Left lung (tissue), 10 donors: ENCODE results near the gene DYNC1H1. TPM values are rescaled to one million over a fixed set of nuclear protein-coding genes. Genes with fewer than 3 reads are reported as not detected.
A peak's percentile ranks its signal among the peaks of the same experiment; 100 is the strongest.

Experiments used
- ATAC-seq: fragments of 200-7000 bp; cut with Tn5 transposase; one replicate; pipeline ENCODE4 v1.9.1; 2020; ENCODE audit warnings: moderate library complexity
- DNase-seq, 4 donors: peaks; one replicate each; pipeline ENCODE4 v3.0.0-alpha.2; 2013 to 2020
- H3K27ac ChIP-seq, 2 donors: fragments of 200-600 bp; sonication (generic) in 1 of 2; one replicate each; pipeline versions ENCODE4 v1.5.0 to v1.8.0; 2020 to 2021
- H3K27me3 ChIP-seq, 2 donors: fragments of 200-600 bp; sonication (generic) in 1 of 2; one replicate each; pipeline versions ENCODE4 v1.5.0 to v1.8.0; 2020 to 2021
- H3K36me3 ChIP-seq, 2 donors: fragments of 200-600 bp; sonication (generic) in 1 of 2; one replicate each; pipeline versions ENCODE4 v1.5.0 to v1.8.0; 2020 to 2021
- H3K4me1 ChIP-seq, 2 donors: fragments of 200-600 bp; one replicate each; pipeline ENCODE4 v1.8.0; 2021
- H3K4me3 ChIP-seq, 2 donors: fragments of 200-600 bp; sonication (generic) in 1 of 2; one replicate each; pipeline versions ENCODE4 v1.5.0 to v1.8.0; 2020 to 2021; ENCODE audit warnings: mild to moderate bottlenecking in 1 of 2
- H3K9me3 ChIP-seq, 2 donors: fragments of 200-600 bp; sonication (generic) in 1 of 2; one replicate each; pipeline versions ENCODE4 v1.5.0 to v1.8.0; 2020 to 2021
- intact Hi-C, 2 donors: fragments of 100-400 bp; cut with DNase I; formaldehyde crosslinking; loops; one replicate each; pipeline versions ENCODE4 v1.11.2 to v1.14.2; 2022
- polyA plus RNA-seq, 6 donors: library from polyadenylated mRNA; unstranded; fragments of 120-200 nt; gene quantifications; one replicate each; pipeline ENCODE4 v1.2.1, GENCODE V29; 2013; ENCODE audit not compliant: insufficient read length in 6 of 6
- total RNA-seq, 2 donors: library from RNA; stranded (reverse); fragmentation: NEBNext Ultra II Directional; extraction: Animal tissue kit (Norgen Biotek cat#: 25700); gene quantifications; one replicate each; pipeline ENCODE4 v1.2.1, GENCODE V29; 2021
- TF ChIP-seq, protein P1 (sequence below), 2 donors: fragments of 200-600 bp; sonication (generic) in 1 of 2; IDR thresholded peaks; one replicate each; pipeline versions ENCODE4 v1.5.0 to v1.8.0; 2021; ENCODE audit warnings: antibody characterized with exemption in 2 of 2
- donor health status: DM: no; HTN: yes; CAD: no.
- donor health status: DM: no; HTN: no; CAD: no.

The DYNC1H1 gene
- total and polyA plus RNA-seq, 8 donors: 305 to 514 (median 345) TPM

DNA sequence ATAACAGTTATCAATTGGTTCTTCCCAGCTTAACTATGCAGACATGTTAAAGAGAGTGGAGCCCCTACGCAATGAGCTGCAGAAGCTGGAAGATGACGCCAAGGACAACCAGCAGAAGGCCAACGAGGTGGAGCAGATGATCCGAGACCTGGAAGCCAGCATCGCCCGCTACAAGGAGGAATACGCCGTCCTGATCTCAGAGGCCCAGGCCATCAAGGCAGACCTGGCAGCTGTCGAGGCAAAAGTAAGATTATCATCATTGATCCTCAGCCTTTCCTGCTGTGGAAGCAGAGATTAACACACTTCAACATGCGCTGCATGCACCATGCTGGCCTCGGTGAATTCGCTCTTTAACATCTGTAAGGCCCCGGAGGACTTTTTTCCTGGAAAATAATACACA, 68.9 kb downstream of the DYNC1H1 start:
- no peaks in the 10 kb centered on the region for H3K9me3 ChIP-seq
- no peaks in the 10 kb centered on the region for H3K4me1 ChIP-seq
- no peak for ATAC-seq
- H3K27ac ChIP-seq: no peak overlapping the region
- DNase-seq: no peak
- TF ChIP-seq, protein P1, sequence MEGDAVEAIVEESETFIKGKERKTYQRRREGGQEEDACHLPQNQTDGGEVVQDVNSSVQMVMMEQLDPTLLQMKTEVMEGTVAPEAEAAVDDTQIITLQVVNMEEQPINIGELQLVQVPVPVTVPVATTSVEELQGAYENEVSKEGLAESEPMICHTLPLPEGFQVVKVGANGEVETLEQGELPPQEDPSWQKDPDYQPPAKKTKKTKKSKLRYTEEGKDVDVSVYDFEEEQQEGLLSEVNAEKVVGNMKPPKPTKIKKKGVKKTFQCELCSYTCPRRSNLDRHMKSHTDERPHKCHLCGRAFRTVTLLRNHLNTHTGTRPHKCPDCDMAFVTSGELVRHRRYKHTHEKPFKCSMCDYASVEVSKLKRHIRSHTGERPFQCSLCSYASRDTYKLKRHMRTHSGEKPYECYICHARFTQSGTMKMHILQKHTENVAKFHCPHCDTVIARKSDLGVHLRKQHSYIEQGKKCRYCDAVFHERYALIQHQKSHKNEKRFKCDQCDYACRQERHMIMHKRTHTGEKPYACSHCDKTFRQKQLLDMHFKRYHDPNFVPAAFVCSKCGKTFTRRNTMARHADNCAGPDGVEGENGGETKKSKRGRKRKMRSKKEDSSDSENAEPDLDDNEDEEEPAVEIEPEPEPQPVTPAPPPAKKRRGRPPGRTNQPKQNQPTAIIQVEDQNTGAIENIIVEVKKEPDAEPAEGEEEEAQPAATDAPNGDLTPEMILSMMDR (IDR thresholded peaks at IDR 0.05): no peak
- intact Hi-C loops: no loop called here
- H3K27me3 ChIP-seq: no peaks in the 10 kb centered on the region
- H3K4me3 ChIP-seq: no peak overlapping the region
- H3K36me3 ChIP-seq: peaks cover 12 to 100% of the 10 kb centered on the region in 2 donors

DNA sequence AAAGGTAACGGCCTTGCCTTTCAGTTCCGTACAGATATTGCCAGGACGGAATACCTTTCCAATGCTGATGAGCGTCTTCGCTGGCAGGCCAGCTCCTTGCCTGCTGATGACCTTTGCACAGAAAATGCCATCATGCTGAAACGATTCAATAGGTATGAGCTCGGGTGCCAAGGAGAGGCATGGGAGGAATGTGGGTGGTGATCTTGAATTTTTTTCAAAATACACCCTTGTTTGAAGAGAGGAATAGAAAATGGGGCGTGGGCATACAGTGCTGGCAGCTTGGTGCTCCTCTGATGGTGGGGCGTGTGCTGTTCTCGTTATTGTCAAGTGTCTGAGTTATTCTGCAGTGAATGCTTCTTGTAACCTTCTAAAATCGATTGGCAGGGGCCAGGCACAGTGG, 69.9 kb downstream of the DYNC1H1 start:
- Histone ChIP-seq H3K9me3 (no peaks in the 10 kb centered on the region), H3K27ac (no peak overlapping the region), H3K4me1 (no peaks in the 10 kb centered on the region), H3K36me3 (peaks cover 10 to 100% of the 10 kb centered on the region in 2 donors), H3K27me3 (no peaks in the 10 kb centered on the region), H3K4me3 (no peak overlapping the region)
- ATAC-seq (peak; percentile 86), DNase-seq (no peak)
- intact Hi-C loops: no loop called here
- TF ChIP-seq, protein P1 (IDR thresholded peaks at IDR 0.05): no peak

DNA sequence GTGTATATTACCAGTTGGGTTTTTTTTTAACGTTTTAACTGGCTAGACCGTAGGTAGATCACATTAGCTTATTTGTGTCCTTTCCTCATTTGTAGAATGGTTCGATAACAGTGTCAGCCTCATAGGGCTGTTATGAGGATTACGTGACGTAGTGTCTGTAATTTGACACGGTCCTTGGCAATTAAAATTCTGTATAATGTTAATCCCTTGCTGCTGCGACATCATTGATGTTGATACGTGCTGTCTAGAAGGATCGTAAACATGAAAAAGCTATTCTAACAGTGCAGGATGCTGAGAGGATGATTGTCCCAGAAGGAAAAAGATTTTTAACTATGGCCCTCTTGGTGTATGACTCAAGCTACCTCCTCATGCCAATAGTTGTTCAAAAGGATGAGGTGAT, 71.5 kb downstream of the DYNC1H1 start:
- DNase-seq (no peak), ATAC-seq (no peak)
- TF ChIP-seq, protein P1 (IDR thresholded peaks at IDR 0.05): no peak
- Histone ChIP-seq H3K9me3 (no peaks in the 10 kb centered on the region), H3K4me3 (no peak overlapping the region), H3K36me3 (peaks cover 5 to 100% of the 10 kb centered on the region in 2 donors), H3K27ac (no peak overlapping the region), H3K4me1 (no peaks in the 10 kb centered on the region), H3K27me3 (no peaks in the 10 kb centered on the region)
- intact Hi-C loops: loop anchor here in 1 of 2 donors (2.0 kb wide), 1 partner anchor 55 kb away; no protein-coding TSS in a partner anchor

DNA sequence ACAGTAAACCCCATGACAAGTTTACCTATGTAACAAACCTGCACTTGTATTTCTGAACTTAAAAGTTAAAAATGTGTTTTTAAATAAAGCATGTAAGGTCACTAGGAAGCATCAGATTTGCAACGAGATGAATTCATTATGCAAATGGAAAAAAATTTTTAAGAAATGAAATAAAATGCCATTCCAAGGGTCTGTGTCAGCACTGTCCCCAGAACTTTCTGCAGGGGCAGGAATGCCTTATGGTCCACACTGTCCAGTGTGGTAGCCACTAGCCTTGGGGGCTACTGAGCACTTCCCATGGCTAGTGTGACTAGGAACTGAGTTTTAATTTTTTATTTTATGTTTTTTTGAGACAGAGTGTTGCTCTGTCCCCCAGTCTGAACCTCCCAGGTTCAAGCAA, 73.3 kb downstream of the DYNC1H1 start:
- Histone ChIP-seq H3K9me3 (no peaks in the 10 kb centered on the region), H3K4me1 (no peaks in the 10 kb centered on the region), H3K4me3 (no peak overlapping the region), H3K27me3 (no peaks in the 10 kb centered on the region), H3K36me3 (peaks cover 5 to 100% of the 10 kb centered on the region in 2 donors), H3K27ac (no peak overlapping the region)
- DNase-seq (no peak), ATAC-seq (no peak)
- intact Hi-C loops: loop anchor here in 1 of 2 donors (2.0 kb wide), 1 partner anchor 57 kb away; no protein-coding TSS in a partner anchor
- TF ChIP-seq, protein P1 (IDR thresholded peaks at IDR 0.05): no peak

- Histone ChIP-seq H3K9me3 (no peaks in the 10 kb centered on the region), H3K27ac (no peak overlapping the region), H3K27me3 (no peaks in the 10 kb centered on the region), H3K36me3 (peaks cover 0 to 100% of the 10 kb centered on the region in 2 donors), H3K4me1 (no peaks in the 10 kb centered on the region), H3K4me3 (no peak overlapping the region)
- DNase-seq (no peak), ATAC-seq (no peak)
- TF ChIP-seq, protein P1 (IDR thresholded peaks at IDR 0.05): no peak
- intact Hi-C loops: no loop called here
Measured at GRCh38 chr14:102039157-102039556, 74.8 kb downstream of the DYNC1H1 start.
